Fibroblast of lung (primary cell): ENCODE data around the gene SCYGR8. TPM values are rescaled to one million over a fixed set of nuclear protein-coding genes. Genes with fewer than 3 reads are reported as not detected.

Source experiments
- DNase-seq, 2 donors: peaks; one replicate each; pipeline versions ENCODE4 v3.0.0 to v3.0.0-alpha.2; 2010; ENCODE audit warnings: low read depth in 2 of 2
- H2AFZ ChIP-seq: 2 replicates; pipeline ENCODE4 v1.5.1; 2012; ENCODE audit warnings: low read length, control low read depth, inconsistent platforms
- H3K27ac ChIP-seq: 2 replicates; pipeline ENCODE4 v1.5.1; 2011; ENCODE audit warnings: low read length, control low read depth; ENCODE audit not compliant: insufficient read depth
- H3K27me3 ChIP-seq: 2 replicates; pipeline ENCODE4 v1.5.1; 2011; ENCODE audit warnings: mild to moderate bottlenecking, low read length; ENCODE audit not compliant: control insufficient read depth, insufficient read depth
- H3K36me3 ChIP-seq: 2 replicates; pipeline ENCODE4 v1.5.1; 2011; ENCODE audit warnings: low read length; ENCODE audit not compliant: control insufficient read depth, insufficient read depth
- H3K4me1 ChIP-seq: 2 replicates; pipeline ENCODE4 v1.5.1; 2011; ENCODE audit warnings: low read length; ENCODE audit not compliant: control insufficient read depth, insufficient read depth; ENCODE audit errors: extremely low read depth
- H3K4me2 ChIP-seq: 2 replicates; pipeline ENCODE4 v1.5.1; 2011; ENCODE audit warnings: low read length, control low read depth; ENCODE audit not compliant: insufficient read depth; ENCODE audit errors: extremely low read depth
- H3K4me3 ChIP-seq, 4 experiments: fragments of 200-600 bp in 1 of 4; sonication (generic) in 1 of 4; replicated peaks in 1 of 4; 2 replicates each; pipeline ENCODE4 v1.5.1; 2011 to 2016; ENCODE audit warnings: low read length in 4 of 4, low read depth in 3 of 4, mild to moderate bottlenecking in 3 of 4, control low read depth in 2 of 4, inconsistent platforms in 1 of 4, mixed read lengths in 1 of 4; ENCODE audit not compliant: insufficient read depth in 1 of 4; ENCODE audit errors: control extremely low read depth in 1 of 4
- H3K79me2 ChIP-seq: 2 replicates; pipeline ENCODE4 v1.5.1; 2012; ENCODE audit warnings: mild to moderate bottlenecking, low read length, inconsistent platforms; ENCODE audit not compliant: control insufficient read depth, insufficient read depth
- H3K9ac ChIP-seq: 2 replicates; pipeline ENCODE4 v1.5.1; 2011; ENCODE audit warnings: mild to moderate bottlenecking, low read length, control low read depth; ENCODE audit not compliant: insufficient read depth
- H3K9me3 ChIP-seq: 2 replicates; pipeline ENCODE4 v1.5.1; 2012; ENCODE audit warnings: low read depth, low read length; ENCODE audit not compliant: control insufficient read depth, insufficient read depth
- H4K20me1 ChIP-seq: 2 replicates; pipeline ENCODE4 v1.5.1; 2011; ENCODE audit warnings: low read length; ENCODE audit not compliant: control insufficient read depth, insufficient read depth; ENCODE audit errors: extremely low read depth
- CTCF ChIP-seq, 2 donors: IDR thresholded peaks in 1 of 2; conservative IDR thresholded peaks in 1 of 2; 1 replicate in 1 of 2; 2 replicates in 1 of 2; pipeline ENCODE4 v1.5.1; 2011 to 2012; ENCODE audit warnings: low read length in 2 of 2, control low read depth in 1 of 2, inconsistent platforms in 1 of 2, low read depth in 1 of 2, mild to moderate bottlenecking in 1 of 2
- EZH2 ChIP-seq: IDR thresholded peaks from 2 replicates; pipeline ENCODE4 v1.5.1; 2012; ENCODE audit warnings: low read length, control low read depth, mild to moderate bottlenecking; ENCODE audit errors: missing control alignments
- polyA plus RNA-seq, 2 donors: library from polyadenylated mRNA; depleted of rRNA in 1 of 2; stranded (reverse) in 1 of 2; unstranded in 1 of 2; fragments of >200 nt; gene quantifications; 2 replicates each; pipeline ENCODE4 v1.2.1, GENCODE V29; 2011 to 2012; ENCODE audit warnings: missing spikeins in 1 of 2
- total RNA-seq: library from RNA; depleted of rRNA; stranded (reverse); fragments of >200 nt; gene quantifications from 2 replicates; pipeline ENCODE4 v1.2.1, GENCODE V29; 2014

Gene SCYGR8
- total and polyA plus RNA-seq, 2 donors (not counting 1 experiment from before 2014, with no cell fraction given) = not detected

DNA sequence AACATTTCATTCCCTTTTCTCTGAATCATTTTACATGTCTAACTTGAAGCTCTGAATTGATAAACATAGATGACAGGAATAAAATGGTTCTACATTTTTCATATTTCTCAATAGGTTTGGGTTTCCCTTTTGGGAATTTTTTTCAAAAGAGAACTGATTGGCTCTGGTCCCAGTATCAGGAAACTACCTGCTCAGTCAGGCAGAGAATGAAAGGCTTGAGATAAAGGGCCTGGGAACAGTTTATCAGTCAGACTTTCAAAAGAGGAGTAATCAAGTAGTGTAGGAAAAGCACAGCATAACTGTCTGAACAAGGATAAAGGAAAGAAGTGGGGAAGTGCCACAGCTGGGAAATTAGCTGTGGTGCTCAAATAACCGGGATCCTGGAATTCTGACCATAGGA lies 39.6 kb downstream of the SCYGR8 start:
- DNase-seq = no peak
- no peaks in the 10 kb centered on the region for H4K20me1 ChIP-seq
- no peaks in the 10 kb centered on the region for H3K36me3 ChIP-seq
- H3K4me3 ChIP-seq = no peak overlapping the region
- H3K4me2 ChIP-seq = no peak overlapping the region
- H3K4me1 ChIP-seq = no peaks in the 10 kb centered on the region
- H3K9ac ChIP-seq = no peak overlapping the region
- no peak overlapping the region for H3K27ac ChIP-seq
- H3K79me2 ChIP-seq = no peaks in the 10 kb centered on the region
- no peak overlapping the region for H2AFZ ChIP-seq
- no peaks in the 10 kb centered on the region for H3K9me3 ChIP-seq
- H3K27me3 ChIP-seq = no peaks in the 10 kb centered on the region
- TF ChIP-seq EZH2 (no peak), CTCF (conservative IDR thresholded peaks at IDR 0.05 in 1 of 2, IDR thresholded peaks at IDR 0.05 in 1 of 2; ENCODE audit: low read depth in 1 of 2, low read length in 2 of 2) (no peak)

- Histone ChIP-seq H3K4me2 (no peak overlapping the region), H3K27me3 (no peaks in the 10 kb centered on the region), H3K27ac (no peak overlapping the region), H3K9me3 (no peaks in the 10 kb centered on the region), H3K9ac (no peak overlapping the region), H3K79me2 (no peaks in the 10 kb centered on the region), H2AFZ (no peak overlapping the region), H4K20me1 (no peaks in the 10 kb centered on the region), H3K4me3 (no peak overlapping the region), H3K36me3 (no peaks in the 10 kb centered on the region), H3K4me1 (no peaks in the 10 kb centered on the region)
- TF ChIP-seq EZH2 (no peak), CTCF (conservative IDR thresholded peaks at IDR 0.05 in 1 of 2, IDR thresholded peaks at IDR 0.05 in 1 of 2; ENCODE audit: low read depth in 1 of 2, low read length in 2 of 2) (no peak)
- peak in 1 of 2 donors; percentile 44 for DNase-seq
These were observed 42.9 kb downstream of the SCYGR8 start for GRCh38 chr2:227788561-227789018.

DNA sequence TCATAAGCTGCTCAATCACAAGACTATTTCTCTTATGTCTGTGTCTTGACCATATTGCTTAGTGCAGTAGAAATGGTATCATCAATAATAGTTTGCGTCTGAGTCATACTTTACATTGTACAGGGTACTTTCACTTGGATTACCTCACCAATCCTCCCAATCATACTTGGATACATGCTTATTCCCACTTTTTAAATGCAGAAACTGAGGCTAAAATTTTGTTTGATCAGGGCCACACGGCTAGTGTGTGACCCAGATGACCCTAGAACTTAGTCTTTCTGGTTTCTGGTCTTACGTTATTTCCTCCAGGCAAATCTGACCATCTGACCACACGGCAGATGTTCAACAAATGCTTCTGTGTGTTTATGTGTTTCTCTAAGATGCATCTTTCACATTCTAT lies 44.1 kb downstream of the SCYGR8 start:
- no peaks in the 10 kb centered on the region for H3K79me2 ChIP-seq
- no peaks in the 10 kb centered on the region for H3K4me1 ChIP-seq
- no peak overlapping the region for H3K27ac ChIP-seq
- no peaks in the 10 kb centered on the region for H3K27me3 ChIP-seq
- no peaks in the 10 kb centered on the region for H3K9me3 ChIP-seq
- H3K9ac ChIP-seq = no peak overlapping the region
- H3K36me3 ChIP-seq = no peaks in the 10 kb centered on the region
- H4K20me1 ChIP-seq = no peaks in the 10 kb centered on the region
- no peak overlapping the region for H3K4me3 ChIP-seq
- TF ChIP-seq EZH2 = no peak
- H3K4me2 ChIP-seq = no peak overlapping the region
- H2AFZ ChIP-seq = no peak overlapping the region
- DNase-seq = peak; percentile 6 to 23
